K562 (cell line): ENCODE results near the gene MCCC1. TPM values are rescaled to one million over a fixed set of nuclear protein-coding genes. Genes with fewer than 3 reads are reported as not detected.

Source experiments
- FOXP4 ChIP-seq: sonication (generic); formaldehyde crosslinking; IDR thresholded peaks from 2 replicates; pipeline ENCODE4 v1.8.0; 2022; ENCODE audit warnings: mild to moderate bottlenecking, missing genetic modification reagents, borderline replicate concordance
- GABPA ChIP-seq: fragments of 200-800 bp; sonication (Bioruptor generic); conservative IDR thresholded peaks from 2 replicates; pipeline ENCODE4 v1.6.1; 2016; ENCODE audit warnings: low read depth, missing genetic modification characterization, missing compliant biosample characterization
- MEIS2 ChIP-seq: fragments of 450-650 bp; IDR thresholded peaks from 2 replicates; pipeline ENCODE4 v1.6.1; 2014; ENCODE audit warnings: mild to moderate bottlenecking; ENCODE audit not compliant: partially characterized antibody
- NFATC3 ChIP-seq: fragments of 450-650 bp; IDR thresholded peaks from 2 replicates; pipeline ENCODE4 v1.6.1; 2017; ENCODE audit warnings: mild to moderate bottlenecking
- RERE ChIP-seq: sonication (generic); formaldehyde crosslinking; IDR thresholded peaks from 2 replicates; pipeline ENCODE4 v1.8.0; 2023; ENCODE audit warnings: missing genetic modification reagents, mild to moderate bottlenecking, borderline replicate concordance
- TAL1 ChIP-seq: fragments of 450-650 bp; IDR thresholded peaks from 2 replicates; pipeline ENCODE4 v1.6.1; 2016; ENCODE audit warnings: mild to moderate bottlenecking
- TARDBP ChIP-seq: fragments of 450-650 bp; IDR thresholded peaks from 2 replicates; pipeline ENCODE4 v1.6.1; 2016
- ZBTB7A ChIP-seq: IDR thresholded peaks from 2 replicates; pipeline ENCODE4 v1.6.1; 2011; ENCODE audit warnings: low read depth, mild to moderate bottlenecking, low read length, moderate library complexity, borderline replicate concordance; ENCODE audit not compliant: control insufficient read depth
- ZFP91 ChIP-seq: sonication (generic); formaldehyde crosslinking; IDR thresholded peaks from 2 replicates; pipeline ENCODE4 v1.8.0; 2022; ENCODE audit warnings: mild to moderate bottlenecking, missing genetic modification reagents
- ZNF165 ChIP-seq: fragments of 250-450 bp; sonication (Bioruptor Pico); IDR thresholded peaks from 2 replicates; pipeline ENCODE4 v1.4.0; 2020; ENCODE audit warnings: borderline replicate concordance
- ZNF431 ChIP-seq: sonication (generic); formaldehyde crosslinking; IDR thresholded peaks from 2 replicates; pipeline ENCODE4 v1.8.0; 2022; ENCODE audit warnings: mild to moderate bottlenecking, missing genetic modification reagents
- ZNF740 ChIP-seq, 3 experiments: fragments of 200-800 bp in 1 of 3; sonication (Bioruptor generic) in 1 of 3; sonication (generic) in 1 of 3; formaldehyde crosslinking in 1 of 3; IDR thresholded peaks; 2 replicates each; pipeline versions ENCODE4 v1.6.1 to v1.8.0; 2016 to 2022; ENCODE audit warnings: mild to moderate bottlenecking in 2 of 3, missing compliant biosample characterization in 2 of 3, missing genetic modification characterization in 2 of 3, missing genetic modification reagents in 1 of 3
- ZNF75A ChIP-seq: fragments of 450-650 bp; formaldehyde crosslinking; IDR thresholded peaks from 2 replicates; pipeline ENCODE4 v1.4.0; 2020; ENCODE audit warnings: mild to moderate bottlenecking
- polyA plus RNA-seq, 8 experiments: library from polyadenylated mRNA; depleted of rRNA in 4 of 8; stranded (reverse) in 5 of 8; unstranded in 3 of 8; fragments of >200 nt; fragmentation: Nextera tagmentation in 2 of 8; fragmentation: Illumina TruSeq in 1 of 8; extraction: Ambion mirVana in 2 of 8; extraction: Trizol in 1 of 8; gene quantifications; 2 replicates each; pipeline versions ENCODE4 v1.2.1 to v1.2.3, GENCODE V29; 2011 to 2014; ENCODE audit warnings: inconsistent platforms in 1 of 8, missing spikeins in 1 of 8
- total RNA-seq, 7 experiments: library from RNA; depleted of rRNA in 6 of 7; stranded (reverse); fragments of >200 nt in 6 of 7; fragmentation: Illumina TruSeq in 2 of 7; extraction: Trizol in 2 of 7; gene quantifications; 2 replicates each; pipeline versions ENCODE4 v1.2.1 to v1.2.3, GENCODE V29; 2011 to 2021; ENCODE audit warnings: low replicate concordance in 1 of 7
- TF ChIP-seq, protein P1 (sequence below): IDR thresholded peaks from 3 replicates; pipeline ENCODE4 v1.6.1; 2011; ENCODE audit warnings: borderline replicate concordance, mild to moderate bottlenecking, moderate library complexity; ENCODE audit not compliant: insufficient read length; ENCODE audit errors: extremely low read depth

The MCCC1 gene
- total and polyA plus RNA-seq, 9 of the 15 experiments (the other 6 are each of a cell fraction or from before 2014, with no cell fraction given), result 13.7 to 26.9 (median 23.0) TPM

GRCh38 chr3:183098536-183099025 is 715 bp downstream of the MCCC1 start (continued):
- no peak for TF ChIP-seq RERE (CRISPR knock-in tag)
- TF ChIP-seq GABPA (tag), result 0 out of 2 replicates have a peak, but pooled peaks have one; percentile 30
- TF ChIP-seq, protein P1, sequence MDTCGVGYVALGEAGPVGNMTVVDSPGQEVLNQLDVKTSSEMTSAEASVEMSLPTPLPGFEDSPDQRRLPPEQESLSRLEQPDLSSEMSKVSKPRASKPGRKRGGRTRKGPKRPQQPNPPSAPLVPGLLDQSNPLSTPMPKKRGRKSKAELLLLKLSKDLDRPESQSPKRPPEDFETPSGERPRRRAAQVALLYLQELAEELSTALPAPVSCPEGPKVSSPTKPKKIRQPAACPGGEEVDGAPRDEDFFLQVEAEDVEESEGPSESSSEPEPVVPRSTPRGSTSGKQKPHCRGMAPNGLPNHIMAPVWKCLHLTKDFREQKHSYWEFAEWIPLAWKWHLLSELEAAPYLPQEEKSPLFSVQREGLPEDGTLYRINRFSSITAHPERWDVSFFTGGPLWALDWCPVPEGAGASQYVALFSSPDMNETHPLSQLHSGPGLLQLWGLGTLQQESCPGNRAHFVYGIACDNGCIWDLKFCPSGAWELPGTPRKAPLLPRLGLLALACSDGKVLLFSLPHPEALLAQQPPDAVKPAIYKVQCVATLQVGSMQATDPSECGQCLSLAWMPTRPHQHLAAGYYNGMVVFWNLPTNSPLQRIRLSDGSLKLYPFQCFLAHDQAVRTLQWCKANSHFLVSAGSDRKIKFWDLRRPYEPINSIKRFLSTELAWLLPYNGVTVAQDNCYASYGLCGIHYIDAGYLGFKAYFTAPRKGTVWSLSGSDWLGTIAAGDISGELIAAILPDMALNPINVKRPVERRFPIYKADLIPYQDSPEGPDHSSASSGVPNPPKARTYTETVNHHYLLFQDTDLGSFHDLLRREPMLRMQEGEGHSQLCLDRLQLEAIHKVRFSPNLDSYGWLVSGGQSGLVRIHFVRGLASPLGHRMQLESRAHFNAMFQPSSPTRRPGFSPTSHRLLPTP, result no peak
- no peak for TF ChIP-seq FOXP4
- TF ChIP-seq TARDBP, result no peak
- no peak for TF ChIP-seq ZFP91 (CRISPR knock-in tag)
- TF ChIP-seq ZNF740 (CRISPR knock-in tag; IDR thresholded peaks at IDR 0.05), result no peak
- TF ChIP-seq ZNF740 (tag; IDR thresholded peaks at IDR 0.05), result no peak
- no peak for TF ChIP-seq ZNF431 (CRISPR knock-in tag)
- TF ChIP-seq ZNF165 (CRISPR knock-in tag), result no peak
- TF ChIP-seq NFATC3, result no peak
- TF ChIP-seq ZBTB7A, result no peak
- TF ChIP-seq MEIS2, result peak; percentile 5
- TF ChIP-seq ZNF75A (CRISPR knock-in tag), result no peak
- no peak for TF ChIP-seq TAL1
